K562 (cell line): ENCODE results near the gene ANKRD13B. TPM values are rescaled to one million over a fixed set of nuclear protein-coding genes. Genes with fewer than 3 reads are reported as not detected.

ENCODE experiments used
- ARHGAP35 ChIP-seq: fragments of 450-650 bp; IDR thresholded peaks from 2 replicates; pipeline ENCODE4 v1.6.1; 2018; ENCODE audit not compliant: partially characterized antibody
- CBX3 ChIP-seq, 2 experiments: IDR thresholded peaks; 1 replicate in 1 of 2; 2 replicates in 1 of 2; pipeline ENCODE4 v1.6.1; 2012; ENCODE audit warnings: inconsistent platforms in 2 of 2, low read length in 2 of 2, borderline replicate concordance in 1 of 2, control low read depth in 1 of 2
- CEBPG ChIP-seq, 3 experiments: fragments of 200-800 bp in 1 of 3; sonication (Bioruptor generic) in 1 of 3; sonication (generic) in 1 of 3; formaldehyde crosslinking in 1 of 3; IDR thresholded peaks in 2 of 3; conservative IDR thresholded peaks in 1 of 3; 2 replicates each; pipeline versions ENCODE4 v1.6.1 to v1.8.0; 2016 to 2022; ENCODE audit warnings: missing compliant biosample characterization in 2 of 3, missing genetic modification characterization in 2 of 3, mild to moderate bottlenecking in 1 of 3, missing genetic modification reagents in 1 of 3
- DIDO1 ChIP-seq: fragments of 450-650 bp; IDR thresholded peaks from 2 replicates; pipeline ENCODE4 v1.6.1; 2016; ENCODE audit warnings: low read depth, missing biosample characterization, missing genetic modification characterization
- HMGN3 ChIP-seq: IDR thresholded peaks from 2 replicates; pipeline ENCODE4 v1.6.1; 2011; ENCODE audit warnings: borderline replicate concordance, low read depth, mild to moderate bottlenecking, mixed read lengths, low read length; ENCODE audit not compliant: insufficient read length; ENCODE audit errors: extremely low read depth
- KLF10 ChIP-seq: fragments of 250-450 bp; sonication (Bioruptor Pico); IDR thresholded peaks from 2 replicates; pipeline ENCODE4 v1.6.1; 2021; ENCODE audit warnings: matching md5 sums
- MBD2 ChIP-seq: sonication (generic); IDR thresholded peaks from 2 replicates; pipeline ENCODE4 v1.6.1; 2016; ENCODE audit warnings: low read depth, borderline replicate concordance
- MTA2 ChIP-seq: fragments of 450-650 bp; IDR thresholded peaks from 2 replicates; pipeline ENCODE4 v1.6.1; 2016; ENCODE audit warnings: low read depth
- NCOA4 ChIP-seq: fragments of 450-650 bp; IDR thresholded peaks from 2 replicates; pipeline ENCODE4 v1.6.1; 2018; ENCODE audit warnings: mild to moderate bottlenecking; ENCODE audit not compliant: partially characterized antibody
- NFE2L1 ChIP-seq: fragments of 450-650 bp; IDR thresholded peaks from 2 replicates; pipeline ENCODE4 v1.6.1; 2016; ENCODE audit warnings: missing genetic modification characterization, low read depth, mild to moderate bottlenecking, missing compliant biosample characterization, moderate library complexity, borderline replicate concordance
- PHB2 ChIP-seq: fragments of 450-650 bp; IDR thresholded peaks from 2 replicates; pipeline ENCODE4 v1.6.1; 2017; ENCODE audit warnings: low read depth
- PPARD ChIP-seq: fragments of 250-450 bp; sonication (Bioruptor Pico); IDR thresholded peaks from 2 replicates; pipeline ENCODE4 v1.8.0; 2022; ENCODE audit warnings: inconsistent platforms, mild to moderate bottlenecking, moderate library complexity
- PTBP1 ChIP-seq: fragments of 200-400 bp; formaldehyde crosslinking; IDR thresholded peaks from 2 replicates; pipeline ENCODE4 v1.6.1; 2017; ENCODE audit warnings: low read depth, low read length
- RBFOX2 ChIP-seq: fragments of 200-400 bp; formaldehyde crosslinking; IDR thresholded peaks from 2 replicates; pipeline ENCODE4 v1.6.1; 2017; ENCODE audit warnings: low read depth, mild to moderate bottlenecking, low read length, moderate library complexity
- RBM17 ChIP-seq: fragments of 200-400 bp; formaldehyde crosslinking; IDR thresholded peaks from 2 replicates; pipeline ENCODE4 v1.6.1; 2017; ENCODE audit warnings: low read depth, mild to moderate bottlenecking, low read length, borderline replicate concordance
- TRIM24 ChIP-seq, 2 experiments: fragments of 450-650 bp; IDR thresholded peaks; 2 replicates each; pipeline ENCODE4 v1.6.1; 2016
- ZNF143 ChIP-seq: sonication (generic); formaldehyde crosslinking; IDR thresholded peaks from 2 replicates; pipeline ENCODE4 v1.9.0; 2022; ENCODE audit warnings: mild to moderate bottlenecking, missing genetic modification reagents
- ZNF79 ChIP-seq: fragments of 250-450 bp; sonication (Bioruptor Pico); IDR thresholded peaks from 2 replicates; pipeline ENCODE4 v1.4.0; 2020; ENCODE audit warnings: low read depth, mild to moderate bottlenecking, moderate library complexity
- polyA plus RNA-seq, 8 experiments: library from polyadenylated mRNA; depleted of rRNA in 4 of 8; stranded (reverse) in 5 of 8; unstranded in 3 of 8; fragments of >200 nt; fragmentation: Nextera tagmentation in 2 of 8; fragmentation: Illumina TruSeq in 1 of 8; extraction: Ambion mirVana in 2 of 8; extraction: Trizol in 1 of 8; gene quantifications; 2 replicates each; pipeline versions ENCODE4 v1.2.1 to v1.2.3, GENCODE V29; 2011 to 2014; ENCODE audit warnings: inconsistent platforms in 1 of 8, missing spikeins in 1 of 8
- total RNA-seq, 7 experiments: library from RNA; depleted of rRNA in 6 of 7; stranded (reverse); fragments of >200 nt in 6 of 7; fragmentation: Illumina TruSeq in 2 of 7; extraction: Trizol in 2 of 7; gene quantifications; 2 replicates each; pipeline versions ENCODE4 v1.2.1 to v1.2.3, GENCODE V29; 2011 to 2021; ENCODE audit warnings: low replicate concordance in 1 of 7
- TF ChIP-seq, protein P1 (sequence below): fragments of 250-450 bp; sonication (Bioruptor Pico); IDR thresholded peaks from 2 replicates; pipeline ENCODE4 v1.5.0; 2022; ENCODE audit warnings: mild to moderate bottlenecking
- TF ChIP-seq, protein P2 (sequence below), 2 experiments: fragments of 150-350 bp in 1 of 2; IDR thresholded peaks; 2 replicates each; pipeline ENCODE4 v1.6.1; 2012 to 2016; ENCODE audit warnings: low read depth in 2 of 2, low read length in 2 of 2, mild to moderate bottlenecking in 1 of 2, moderate library complexity in 1 of 2
- TF ChIP-seq, protein P3 (sequence below): fragments of 250-450 bp; sonication (Bioruptor Pico); IDR thresholded peaks from 2 replicates; pipeline ENCODE4 v1.5.0; 2020; ENCODE audit warnings: mild to moderate bottlenecking

Gene ANKRD13B
- total and polyA plus RNA-seq, 9 of the 15 experiments (the other 6 are each of a cell fraction or from before 2014, with no cell fraction given) = 0.15 to 28.1 (median 4.6) TPM

DNA sequence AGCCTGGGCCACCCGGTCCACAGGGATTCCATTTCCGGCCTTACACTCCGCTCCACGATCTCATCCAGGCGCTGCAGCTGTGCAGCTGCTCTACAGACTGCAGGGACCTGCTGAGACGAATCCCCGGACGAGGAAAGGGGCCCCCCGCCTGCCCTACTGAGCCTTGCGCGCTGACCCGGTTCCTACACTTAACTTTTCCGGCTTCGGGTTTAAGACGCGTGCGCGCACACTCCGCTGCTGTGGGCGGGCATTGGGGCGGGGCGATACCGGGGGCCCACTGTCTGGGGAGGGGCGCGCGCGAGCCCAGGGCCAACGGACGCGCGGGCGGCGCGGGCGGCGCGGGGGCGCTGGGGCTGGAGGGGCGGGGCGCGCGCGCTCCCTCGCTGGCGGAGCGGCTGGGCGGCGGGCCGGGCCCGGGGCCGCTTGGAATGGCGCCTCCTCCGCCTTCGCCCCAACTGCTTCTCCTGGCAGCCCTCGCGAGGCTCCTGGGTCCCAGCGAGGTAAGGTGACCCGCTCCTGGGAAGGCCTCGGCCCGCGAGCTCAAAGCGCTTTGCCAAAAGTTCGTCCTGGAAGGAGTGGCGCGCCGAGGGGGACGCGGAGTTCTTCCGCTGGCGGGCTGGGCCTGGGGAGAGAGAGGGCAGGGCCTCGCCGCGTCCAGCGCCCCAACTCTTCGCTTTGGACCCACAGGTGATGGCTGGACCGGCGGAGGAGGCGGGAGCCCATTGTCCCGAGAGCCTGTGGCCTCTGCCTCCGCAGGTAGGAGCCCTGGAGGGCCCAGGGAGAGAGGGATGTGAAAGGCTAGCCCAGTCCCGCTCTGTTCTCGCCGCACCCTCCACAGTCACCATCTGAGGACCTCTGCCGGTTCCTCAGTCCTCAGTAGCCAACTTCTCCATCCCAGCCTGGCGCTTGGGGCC is 24.3 kb upstream of the ANKRD13B start, which contains the start of gene TP53I13 (continued):
- TF ChIP-seq CBX3 (IDR thresholded peaks at IDR 0.05; ENCODE audit: borderline replicate concordance in 1 of 2, low read length in 2 of 2) (no peak), RBM17 (no peak), ZNF79 (CRISPR knock-in tag) (no peak), HMGN3 (no peak), TRIM24 (IDR thresholded peaks at IDR 0.05) (no peak), ZNF143 (no peak), CEBPG (CRISPR knock-in tag; IDR thresholded peaks at IDR 0.05) (no peak), CEBPG (tag; conservative IDR thresholded peaks at IDR 0.05 in 1 of 2, IDR thresholded peaks at IDR 0.05 in 1 of 2) (no peak), NFE2L1 (tag) (no peak), DIDO1 (tag) (no peak), RBFOX2 (peak; percentile 74), KLF10 (CRISPR knock-in tag) (no peak), ARHGAP35 (no peak), PPARD (CRISPR knock-in tag) (no peak), NCOA4 (no peak), PTBP1 (no peak), MTA2 (no peak), MBD2 (peak; percentile 36; the same call in 1 of the 2 replicates), PHB2 (no peak)
- TF ChIP-seq, protein P1, sequence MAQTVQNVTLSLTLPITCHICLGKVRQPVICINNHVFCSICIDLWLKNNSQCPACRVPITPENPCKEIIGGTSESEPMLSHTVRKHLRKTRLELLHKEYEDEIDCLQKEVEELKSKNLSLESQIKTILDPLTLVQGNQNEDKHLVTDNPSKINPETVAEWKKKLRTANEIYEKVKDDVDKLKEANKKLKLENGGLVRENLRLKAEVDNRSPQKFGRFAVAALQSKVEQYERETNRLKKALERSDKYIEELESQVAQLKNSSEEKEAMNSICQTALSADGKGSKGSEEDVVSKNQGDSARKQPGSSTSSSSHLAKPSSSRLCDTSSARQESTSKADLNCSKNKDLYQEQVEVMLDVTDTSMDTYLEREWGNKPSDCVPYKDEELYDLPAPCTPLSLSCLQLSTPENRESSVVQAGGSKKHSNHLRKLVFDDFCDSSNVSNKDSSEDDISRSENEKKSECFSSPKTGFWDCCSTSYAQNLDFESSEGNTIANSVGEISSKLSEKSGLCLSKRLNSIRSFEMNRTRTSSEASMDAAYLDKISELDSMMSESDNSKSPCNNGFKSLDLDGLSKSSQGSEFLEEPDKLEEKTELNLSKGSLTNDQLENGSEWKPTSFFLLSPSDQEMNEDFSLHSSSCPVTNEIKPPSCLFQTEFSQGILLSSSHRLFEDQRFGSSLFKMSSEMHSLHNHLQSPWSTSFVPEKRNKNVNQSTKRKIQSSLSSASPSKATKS (CRISPR knock-in tag) = no peak
- TF ChIP-seq, protein P2, sequence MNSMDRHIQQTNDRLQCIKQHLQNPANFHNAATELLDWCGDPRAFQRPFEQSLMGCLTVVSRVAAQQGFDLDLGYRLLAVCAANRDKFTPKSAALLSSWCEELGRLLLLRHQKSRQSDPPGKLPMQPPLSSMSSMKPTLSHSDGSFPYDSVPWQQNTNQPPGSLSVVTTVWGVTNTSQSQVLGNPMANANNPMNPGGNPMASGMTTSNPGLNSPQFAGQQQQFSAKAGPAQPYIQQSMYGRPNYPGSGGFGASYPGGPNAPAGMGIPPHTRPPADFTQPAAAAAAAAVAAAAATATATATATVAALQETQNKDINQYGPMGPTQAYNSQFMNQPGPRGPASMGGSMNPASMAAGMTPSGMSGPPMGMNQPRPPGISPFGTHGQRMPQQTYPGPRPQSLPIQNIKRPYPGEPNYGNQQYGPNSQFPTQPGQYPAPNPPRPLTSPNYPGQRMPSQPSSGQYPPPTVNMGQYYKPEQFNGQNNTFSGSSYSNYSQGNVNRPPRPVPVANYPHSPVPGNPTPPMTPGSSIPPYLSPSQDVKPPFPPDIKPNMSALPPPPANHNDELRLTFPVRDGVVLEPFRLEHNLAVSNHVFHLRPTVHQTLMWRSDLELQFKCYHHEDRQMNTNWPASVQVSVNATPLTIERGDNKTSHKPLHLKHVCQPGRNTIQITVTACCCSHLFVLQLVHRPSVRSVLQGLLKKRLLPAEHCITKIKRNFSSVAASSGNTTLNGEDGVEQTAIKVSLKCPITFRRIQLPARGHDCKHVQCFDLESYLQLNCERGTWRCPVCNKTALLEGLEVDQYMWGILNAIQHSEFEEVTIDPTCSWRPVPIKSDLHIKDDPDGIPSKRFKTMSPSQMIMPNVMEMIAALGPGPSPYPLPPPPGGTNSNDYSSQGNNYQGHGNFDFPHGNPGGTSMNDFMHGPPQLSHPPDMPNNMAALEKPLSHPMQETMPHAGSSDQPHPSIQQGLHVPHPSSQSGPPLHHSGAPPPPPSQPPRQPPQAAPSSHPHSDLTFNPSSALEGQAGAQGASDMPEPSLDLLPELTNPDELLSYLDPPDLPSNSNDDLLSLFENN (IDR thresholded peaks at IDR 0.05; ENCODE audit: low read depth in 2 of 2, low read length in 2 of 2) = no peak
- TF ChIP-seq, protein P3, sequence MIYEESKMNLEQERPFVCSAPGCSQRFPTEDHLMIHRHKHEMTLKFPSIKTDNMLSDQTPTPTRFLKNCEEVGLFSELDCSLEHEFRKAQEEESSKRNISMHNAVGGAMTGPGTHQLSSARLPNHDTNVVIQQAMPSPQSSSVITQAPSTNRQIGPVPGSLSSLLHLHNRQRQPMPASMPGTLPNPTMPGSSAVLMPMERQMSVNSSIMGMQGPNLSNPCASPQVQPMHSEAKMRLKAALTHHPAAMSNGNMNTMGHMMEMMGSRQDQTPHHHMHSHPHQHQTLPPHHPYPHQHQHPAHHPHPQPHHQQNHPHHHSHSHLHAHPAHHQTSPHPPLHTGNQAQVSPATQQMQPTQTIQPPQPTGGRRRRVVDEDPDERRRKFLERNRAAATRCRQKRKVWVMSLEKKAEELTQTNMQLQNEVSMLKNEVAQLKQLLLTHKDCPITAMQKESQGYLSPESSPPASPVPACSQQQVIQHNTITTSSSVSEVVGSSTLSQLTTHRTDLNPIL (CRISPR knock-in tag) = no peak
